HG03558 (cell line): Measurements from ENCODE around the gene RPP40.
"Not testable (repeated sequence)": the region's sequence is repeated elsewhere in the genome, so short reads cannot be mapped to it uniquely, and the experiment has no call there.

ENCODE experiments used
- ATAC-seq: cut with Tn5 transposase; IDR thresholded peaks from one replicate; pipeline ENCODE4 v1.9.1; 2021; ENCODE audit warnings: moderate number of reproducible peaks; ENCODE audit not compliant: unreplicated experiment; ENCODE audit errors: extremely low read depth

RPP40 gene, protein sequence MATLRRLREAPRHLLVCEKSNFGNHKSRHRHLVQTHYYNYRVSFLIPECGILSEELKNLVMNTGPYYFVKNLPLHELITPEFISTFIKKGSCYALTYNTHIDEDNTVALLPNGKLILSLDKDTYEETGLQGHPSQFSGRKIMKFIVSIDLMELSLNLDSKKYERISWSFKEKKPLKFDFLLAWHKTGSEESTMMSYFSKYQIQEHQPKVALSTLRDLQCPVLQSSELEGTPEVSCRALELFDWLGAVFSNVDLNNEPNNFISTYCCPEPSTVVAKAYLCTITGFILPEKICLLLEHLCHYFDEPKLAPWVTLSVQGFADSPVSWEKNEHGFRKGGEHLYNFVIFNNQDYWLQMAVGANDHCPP

DNA sequence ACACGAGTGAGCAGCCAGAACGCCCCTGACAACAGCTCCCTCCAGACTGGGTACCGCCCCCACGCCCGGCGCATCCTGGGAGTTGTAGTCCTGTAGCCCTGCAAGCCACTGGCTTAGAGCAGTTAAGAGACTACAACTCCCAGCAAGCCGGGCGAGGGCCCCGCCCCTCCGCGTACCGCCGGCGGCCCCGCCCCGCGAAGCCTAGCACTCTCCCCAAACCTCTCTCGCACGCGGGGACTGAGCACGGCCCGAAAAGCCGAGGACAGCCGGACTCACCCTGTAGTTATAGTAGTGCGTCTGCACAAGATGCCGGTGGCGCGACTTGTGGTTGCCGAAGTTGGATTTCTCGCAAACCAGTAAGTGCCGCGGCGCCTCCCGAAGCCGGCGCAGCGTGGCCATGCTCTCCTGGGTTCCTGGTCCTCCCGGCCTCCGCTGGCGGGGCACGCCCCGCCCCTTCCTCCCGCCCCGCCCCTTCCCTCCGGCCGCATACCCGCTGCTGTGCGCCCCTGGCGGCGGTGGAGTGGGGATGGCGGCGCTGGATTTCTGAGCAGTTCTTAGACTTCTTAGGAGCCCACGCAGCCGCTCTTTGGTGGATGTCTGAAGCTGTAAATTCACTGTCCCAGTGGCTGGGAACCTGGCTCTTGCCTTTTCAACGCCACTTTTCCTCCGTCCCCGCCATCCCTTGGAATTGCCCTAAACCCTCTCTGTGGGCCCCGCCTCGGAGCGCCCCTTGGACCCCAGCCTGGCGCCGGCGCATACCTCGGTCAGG, at the start of gene RPP40:
RPP40 (minus strand) TSS at position 434 of the 769 bp plus-strand sequence; CDS start at position 399, 35 bp downstream.
- peak; percentile 96 for ATAC-seq

- no peak for ATAC-seq
These were observed 49.2 kb upstream of the RPP40 start for GRCh38 chr6:5053038-5053437.

- ATAC-seq: no peak
These were observed 47.6 kb upstream of the RPP40 start for GRCh38 chr6:5051394-5051793.

DNA sequence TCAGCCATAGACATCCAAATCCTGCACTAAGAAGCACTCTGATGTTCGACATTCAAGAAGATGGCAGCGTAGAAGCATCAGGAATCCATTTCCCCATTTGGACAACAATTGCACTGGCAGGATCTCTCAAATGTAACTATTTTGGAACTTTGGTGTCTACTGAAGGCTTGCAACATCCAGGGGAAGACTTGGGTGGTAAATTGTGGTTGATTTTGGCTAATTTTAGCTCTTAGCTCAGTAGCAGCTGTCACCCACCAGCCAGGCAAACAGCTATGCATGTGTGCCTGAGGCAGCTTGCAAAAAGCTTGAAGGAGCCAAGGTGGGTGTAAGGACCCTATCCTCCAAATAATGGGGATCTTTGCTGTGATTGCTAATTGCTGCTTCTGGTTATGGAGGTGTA, 46.2 kb upstream of the RPP40 start:
- no peak for ATAC-seq

DNA sequence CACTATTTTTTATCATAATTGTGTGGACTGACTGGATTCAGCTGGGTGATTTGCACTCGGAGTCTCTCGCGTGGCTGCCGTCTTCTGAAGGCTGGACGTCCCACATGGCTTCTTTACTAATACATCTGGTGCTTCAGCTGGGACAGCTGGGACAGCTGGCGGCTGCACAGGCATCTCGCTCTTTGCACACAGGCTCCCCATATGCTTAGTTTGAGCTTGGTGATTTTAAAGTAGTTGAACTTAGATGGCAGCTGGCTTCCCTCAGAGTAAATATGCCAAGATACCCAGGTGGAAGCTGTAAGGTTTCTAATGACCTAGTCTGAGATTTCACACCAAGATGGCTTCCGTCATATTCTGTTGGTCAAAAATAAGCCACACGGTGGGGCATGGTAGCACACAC, 42.6 kb upstream of the RPP40 start:
- no peak for ATAC-seq

GRCh38 chr6:5045416-5045815, 41.6 kb upstream of the RPP40 start:
- ATAC-seq: no peak

DNA sequence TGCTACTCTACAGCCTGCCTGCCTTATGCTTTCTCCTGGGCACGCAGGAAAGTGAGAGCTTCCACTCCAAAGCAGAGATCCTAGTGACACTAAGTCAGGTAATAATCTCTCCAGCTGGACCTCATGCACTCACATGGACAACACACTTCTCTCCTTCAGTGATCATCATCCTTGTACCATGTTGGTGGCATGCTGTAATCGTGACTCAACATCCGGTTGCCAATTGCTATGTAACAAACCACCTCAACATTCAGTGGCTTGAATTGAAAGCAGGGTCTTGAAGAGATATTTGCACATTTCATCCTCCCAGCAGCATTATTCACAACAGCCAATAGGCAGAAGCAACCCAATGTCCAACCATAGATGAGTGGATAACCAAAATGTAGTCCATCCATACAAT, 41.0 kb upstream of the RPP40 start:
- ATAC-seq: no peak

- no peak for ATAC-seq
These were observed 38.6 kb upstream of the RPP40 start for GRCh38 chr6:5042436-5042835.

DNA sequence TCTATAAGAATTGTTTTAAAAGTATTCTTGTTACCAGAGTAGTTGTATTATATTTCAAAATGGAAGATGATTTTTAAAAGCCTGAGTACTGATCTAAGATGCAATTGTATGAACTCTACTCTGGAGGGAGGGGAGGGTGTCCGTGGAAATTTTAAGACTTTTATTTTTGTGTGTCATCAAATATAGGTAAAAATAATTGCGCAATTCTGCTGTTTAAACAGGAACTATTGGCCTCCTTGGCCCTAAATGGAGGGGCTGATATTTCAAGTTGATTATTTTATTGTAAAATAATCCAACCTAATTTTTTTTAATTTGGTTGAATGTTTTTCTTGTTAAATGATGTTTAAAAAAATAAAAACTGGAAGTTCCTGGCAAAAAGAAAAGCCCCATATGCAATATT, 38.1 kb upstream of the RPP40 start:
- ATAC-seq: no peak

DNA sequence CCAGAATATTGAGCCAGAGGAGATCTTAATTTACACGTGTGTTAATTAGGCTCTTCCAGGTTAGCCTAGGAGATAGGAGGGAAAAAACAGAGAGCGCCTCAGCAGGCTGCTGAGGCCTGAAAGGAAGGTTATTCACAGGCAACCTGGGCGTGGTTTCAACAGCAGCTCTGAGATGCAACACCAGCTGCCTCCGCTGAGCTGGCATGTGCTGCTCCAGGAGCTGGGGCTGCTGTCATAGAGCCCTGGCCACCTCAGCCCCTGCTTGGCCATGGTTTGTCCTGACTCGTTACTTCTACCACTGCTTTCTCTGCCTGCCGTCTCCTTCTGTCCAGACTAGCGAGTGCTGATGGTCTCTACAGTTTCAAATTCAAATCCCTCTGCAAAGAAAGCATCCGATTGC, 32.4 kb upstream of the RPP40 start:
- no peak for ATAC-seq

DNA sequence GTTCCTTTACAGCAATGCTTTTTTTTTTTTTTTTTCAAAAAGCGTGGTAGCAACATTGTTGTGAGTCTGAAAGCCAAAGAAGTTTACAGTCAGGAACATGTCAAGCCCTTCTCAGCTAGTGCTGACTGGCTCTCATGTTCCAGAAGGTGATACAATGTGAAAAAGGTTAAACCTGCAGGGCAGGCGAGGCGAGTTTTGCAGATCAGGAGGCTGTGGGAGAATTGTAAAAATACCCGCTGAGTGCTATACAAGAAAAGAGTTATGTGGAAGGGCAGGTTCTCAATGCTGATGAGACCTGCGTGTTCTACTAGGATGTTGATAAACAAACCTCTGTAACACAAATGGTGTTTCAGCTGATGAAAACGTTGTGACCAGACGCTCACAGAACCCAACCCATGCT, 30.9 kb upstream of the RPP40 start:
- no peak for ATAC-seq

DNA sequence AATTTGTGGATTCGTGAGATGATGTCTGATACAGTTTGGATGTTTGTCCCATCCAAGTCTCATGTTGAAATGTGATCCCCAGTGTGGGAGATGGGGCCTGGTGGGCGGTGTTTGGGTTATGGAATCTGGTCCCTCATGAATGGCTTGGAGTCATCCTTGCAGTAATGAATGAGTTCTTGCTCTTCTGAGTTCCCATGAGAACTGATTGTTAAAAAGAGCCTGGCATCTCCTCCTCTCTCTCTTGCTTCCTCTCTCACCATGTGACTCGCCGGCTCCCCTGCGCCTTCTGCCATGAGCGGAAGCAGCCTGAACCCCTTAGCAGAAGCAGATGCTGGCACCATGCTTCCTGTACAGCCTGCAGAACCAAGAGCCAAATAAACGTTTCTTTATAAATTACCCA, 30.5 kb upstream of the RPP40 start:
- ATAC-seq: no peak

DNA sequence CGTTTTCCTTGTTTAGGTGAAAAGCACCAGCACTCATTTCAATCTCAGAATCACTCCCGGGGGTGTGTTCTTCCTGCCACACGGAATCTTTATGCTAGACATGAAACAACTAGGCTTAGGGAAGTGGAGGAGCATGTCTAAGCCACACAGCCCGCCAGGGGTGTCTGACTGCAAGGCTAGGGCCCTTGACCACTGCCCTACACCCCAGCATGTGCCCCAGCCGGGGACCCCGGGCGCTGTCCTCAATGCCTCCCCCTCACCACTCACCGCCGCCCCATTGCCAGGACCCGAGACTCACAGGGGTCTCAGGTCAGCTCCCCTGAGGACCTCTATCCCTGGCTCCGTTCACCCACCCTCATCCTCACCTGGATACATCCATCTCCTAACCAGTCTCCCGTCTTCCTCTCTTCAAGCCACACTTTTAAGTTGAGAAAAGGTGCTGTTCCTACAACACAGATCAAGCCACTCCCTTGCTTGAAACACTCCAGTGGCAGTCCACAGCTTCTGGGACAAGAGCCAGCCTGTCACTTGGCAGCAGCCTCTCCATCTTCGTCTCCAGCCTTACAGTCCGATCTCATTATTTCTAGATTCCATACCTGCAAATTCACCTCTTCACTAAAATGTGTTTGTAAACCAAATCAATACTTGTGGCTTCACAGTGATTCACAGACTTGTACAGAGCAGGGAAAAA, 29.5 kb upstream of the RPP40 start:
- ATAC-seq: not testable (repeated sequence)

DNA sequence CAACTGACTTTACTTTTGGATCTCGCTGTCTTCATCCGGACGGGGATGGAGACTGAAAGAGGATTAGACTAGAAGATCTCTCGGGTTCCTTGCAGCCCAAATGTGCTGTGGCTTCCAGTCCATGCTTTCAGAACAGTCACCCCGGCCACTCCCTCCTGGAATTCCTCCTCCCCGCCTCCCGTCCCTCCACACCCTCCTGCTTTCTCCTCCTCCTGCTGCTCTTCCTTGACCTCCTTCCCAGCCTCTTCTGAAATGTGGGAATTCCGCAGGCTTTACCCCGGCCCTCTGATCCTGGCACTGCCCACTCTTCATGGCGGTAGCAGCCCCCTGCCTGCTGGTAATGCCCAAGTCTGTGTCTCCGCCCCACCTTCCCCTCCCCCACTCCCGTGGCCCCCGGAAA, 28.9 kb upstream of the RPP40 start:
- ATAC-seq: not testable (repeated sequence)

- no peak for ATAC-seq
These were observed 27.3 kb upstream of the RPP40 start for GRCh38 chr6:5031150-5031549.

DNA sequence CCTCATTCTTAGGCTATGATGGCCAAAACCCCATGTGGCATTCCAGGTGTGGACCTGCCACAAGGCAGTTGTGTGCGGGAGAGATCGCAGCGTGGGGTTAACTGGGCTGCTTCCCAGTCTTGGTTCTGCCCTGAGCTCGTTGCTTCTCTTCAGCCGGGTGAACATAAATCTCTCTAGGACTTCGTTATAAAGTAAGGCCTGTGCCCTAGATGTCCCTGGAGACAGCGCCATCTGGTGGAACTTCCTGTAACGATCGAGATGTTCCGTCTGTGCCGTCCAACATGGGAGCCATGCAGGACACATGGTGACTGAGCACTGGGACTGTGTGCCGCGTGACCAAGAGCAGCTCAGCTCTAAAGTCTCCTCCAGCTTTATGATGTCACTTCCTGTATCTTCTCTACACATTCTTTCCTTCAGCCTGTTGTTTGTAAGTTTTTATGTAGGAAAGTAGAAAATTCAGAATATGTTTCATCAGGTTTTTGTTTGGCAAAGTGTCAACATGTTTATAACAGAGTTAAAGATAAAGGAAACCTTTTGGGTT, 26.8 kb upstream of the RPP40 start:
- ATAC-seq: peak; percentile 68

- ATAC-seq: no peak
These were observed 25.8 kb upstream of the RPP40 start for GRCh38 chr6:5029609-5030008.

GRCh38 chr6:5028921-5029320, 25.1 kb upstream of the RPP40 start:
- no peak for ATAC-seq

GRCh38 chr6:5028301-5028700, 24.5 kb upstream of the RPP40 start:
- ATAC-seq: no peak

DNA sequence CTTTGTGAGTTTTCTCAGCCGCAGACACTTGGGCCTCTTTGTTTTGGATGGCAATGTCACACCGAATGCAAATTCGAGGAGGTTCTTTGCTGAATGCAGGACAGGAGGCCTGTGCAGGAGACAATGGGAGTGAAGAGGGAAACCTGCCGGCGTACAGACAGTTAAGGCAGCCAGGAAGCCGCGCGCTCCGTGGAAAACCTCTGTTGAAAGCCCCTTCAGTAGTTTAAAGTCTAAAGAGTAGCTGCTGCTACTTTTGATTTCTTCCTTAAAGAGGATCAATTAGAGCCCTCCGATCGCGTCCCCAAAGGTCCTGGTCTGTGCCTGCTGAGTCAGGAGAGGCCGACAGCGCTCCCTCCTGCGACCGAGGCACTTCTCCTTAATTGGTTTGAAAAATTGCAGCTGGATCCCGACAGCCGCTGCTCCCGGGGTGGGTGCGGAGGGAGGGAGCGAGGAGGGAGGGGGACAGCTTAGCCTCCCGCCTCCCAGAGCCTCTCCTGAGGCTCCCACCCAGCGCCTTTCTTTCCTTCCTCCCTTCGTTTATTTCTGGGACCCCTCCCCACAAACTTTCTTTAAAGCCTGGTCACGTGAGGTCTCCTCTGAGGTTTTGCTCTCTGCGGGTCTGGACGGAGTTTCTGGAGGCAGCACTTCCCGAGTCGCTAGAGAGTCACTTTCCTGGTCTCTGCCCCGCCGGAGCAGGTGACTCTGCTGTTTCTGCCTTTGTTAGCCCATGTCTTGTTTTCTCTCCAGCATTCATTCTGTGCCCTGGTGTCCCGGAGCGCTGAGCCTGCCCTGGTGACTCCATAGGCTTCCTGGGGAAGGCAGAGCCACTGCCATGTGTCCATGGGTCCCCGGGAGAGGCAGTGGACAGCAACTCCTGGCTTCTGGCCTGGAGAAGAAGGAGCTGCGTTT, 22.3 kb upstream of the RPP40 start:
- no peak for ATAC-seq
